Urinary bladder (tissue), 4 donors: ENCODE results near the gene RTKN2. TPM values are rescaled to one million over a fixed set of nuclear protein-coding genes. Genes with fewer than 3 reads are reported as not detected.
"Not testable (repeated sequence)": the region's sequence is repeated elsewhere in the genome, so short reads cannot be mapped to it uniquely, and the experiment has no call there.

Experiments used
- DNase-seq: peaks from one replicate; pipeline ENCODE4 v3.0.0-alpha.2; 2015; ENCODE audit errors: extremely low spot score
- H3K27ac ChIP-seq: one replicate; pipeline ENCODE4 v1.5.1; 2013; ENCODE audit warnings: low read depth, mild to moderate bottlenecking, moderate library complexity
- H3K36me3 ChIP-seq: one replicate; pipeline ENCODE4 v1.6.1; 2013; ENCODE audit warnings: mild to moderate bottlenecking, moderate library complexity; ENCODE audit not compliant: insufficient read depth
- H3K4me1 ChIP-seq: one replicate; pipeline ENCODE4 v1.6.1; 2013; ENCODE audit warnings: mild to moderate bottlenecking, moderate library complexity; ENCODE audit not compliant: insufficient read depth
- H3K4me3 ChIP-seq: one replicate; pipeline ENCODE4 v1.5.1; 2013; ENCODE audit warnings: low read depth, low read length
- WGBS: extraction: QIAGEN DNeasy Blood & Tissue Kit; methylation state at CpG from one replicate; pipeline ENCODE4 v1.1.7; 2013; 5-methylcytosine and 5-hydroxymethylcytosine counted together
- polyA plus RNA-seq: library from polyadenylated mRNA; stranded (reverse); fragments of 200-250 nt; gene quantifications from one replicate; pipeline ENCODE4 v1.2.3, GENCODE V29; 2013
- total RNA-seq: library from RNA; depleted of rRNA; stranded (reverse); fragments of >200 nt; gene quantifications from one replicate; pipeline ENCODE4 v1.2.3, GENCODE V29; 2014
- donor health status: healthy with polysubstance abuse.
- donor health status: healthy.

RTKN2 gene
- total and polyA plus RNA-seq, 2 donors = 0.06 to 12.2 TPM

- 91% methylated on average over 1 of the region's 1 CpG for WGBS
- Histone ChIP-seq H3K4me1 (no peaks in the 10 kb centered on the region), H3K4me3 (no peak overlapping the region), H3K27ac (no peak overlapping the region), H3K36me3 (no peaks in the 10 kb centered on the region)
- no peak for DNase-seq
Observed at GRCh38 chr10:62248465-62248864, 20.2 kb downstream of the RTKN2 start.

GRCh38 chr10:62244785-62245467 lies 23.7 kb downstream of the RTKN2 start:
- 27% methylated on average over 5 of the region's 5 CpGs for WGBS

DNA sequence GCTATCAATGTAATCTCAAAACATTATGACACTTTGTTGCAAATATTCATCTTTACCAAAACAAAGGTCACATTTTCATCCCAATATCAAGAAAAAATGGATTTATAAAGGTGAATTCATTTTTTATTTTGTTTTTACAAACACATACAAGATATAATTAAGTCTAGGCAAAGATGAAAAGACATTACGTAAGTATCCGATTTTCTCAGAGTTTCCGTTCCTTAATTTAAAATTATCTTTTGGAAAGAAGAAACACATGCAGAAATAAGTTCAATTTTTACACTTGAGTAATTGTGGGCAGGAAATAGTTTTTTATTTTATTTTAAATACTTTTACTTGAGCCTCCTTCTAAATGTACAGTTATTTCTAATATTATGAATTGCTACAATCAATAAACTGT lies 24.6 kb downstream of the RTKN2 start:
- 92% methylated on average over 3 of the region's 3 CpGs for WGBS
- H3K27ac ChIP-seq = no peak overlapping the region
- no peak overlapping the region for H3K4me3 ChIP-seq

More at GRCh38 chr10:62244785-62245467, 23.7 kb downstream of the RTKN2 start:
- no peak overlapping the region for H3K27ac ChIP-seq
- no peaks in the 10 kb centered on the region for H3K4me1 ChIP-seq
- no peaks in the 10 kb centered on the region for H3K36me3 ChIP-seq
- DNase-seq = peak; percentile 69
- no peak overlapping the region for H3K4me3 ChIP-seq

DNA sequence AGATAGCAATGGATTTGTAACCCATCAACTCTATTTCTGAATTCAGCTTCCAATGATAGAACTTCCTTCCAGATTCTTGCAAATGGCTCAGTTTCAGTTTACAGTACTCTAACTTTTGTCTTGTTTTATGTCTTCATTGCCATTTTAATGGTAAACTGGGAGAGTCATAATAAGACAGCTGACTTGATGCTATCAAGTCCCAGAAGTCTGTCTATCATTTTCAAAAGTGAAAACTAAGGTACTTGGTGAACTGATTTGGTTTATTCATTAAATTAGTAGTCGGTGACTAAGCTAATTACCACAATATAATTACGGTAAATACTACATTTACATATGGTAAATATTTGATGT lies 25.0 kb downstream of the RTKN2 start:
- WGBS = 85% methylated on average over 2 of the region's 2 CpGs
- Histone ChIP-seq H3K27ac (no peak overlapping the region), H3K4me1 (no peaks in the 10 kb centered on the region), H3K36me3 (no peaks in the 10 kb centered on the region), H3K4me3 (no peak overlapping the region)
- no peak for DNase-seq

More for the DNA sequence above, 24.6 kb downstream of the RTKN2 start:
- no peaks in the 10 kb centered on the region for H3K36me3 ChIP-seq
- H3K4me1 ChIP-seq = no peaks in the 10 kb centered on the region
- DNase-seq = no peak

DNA sequence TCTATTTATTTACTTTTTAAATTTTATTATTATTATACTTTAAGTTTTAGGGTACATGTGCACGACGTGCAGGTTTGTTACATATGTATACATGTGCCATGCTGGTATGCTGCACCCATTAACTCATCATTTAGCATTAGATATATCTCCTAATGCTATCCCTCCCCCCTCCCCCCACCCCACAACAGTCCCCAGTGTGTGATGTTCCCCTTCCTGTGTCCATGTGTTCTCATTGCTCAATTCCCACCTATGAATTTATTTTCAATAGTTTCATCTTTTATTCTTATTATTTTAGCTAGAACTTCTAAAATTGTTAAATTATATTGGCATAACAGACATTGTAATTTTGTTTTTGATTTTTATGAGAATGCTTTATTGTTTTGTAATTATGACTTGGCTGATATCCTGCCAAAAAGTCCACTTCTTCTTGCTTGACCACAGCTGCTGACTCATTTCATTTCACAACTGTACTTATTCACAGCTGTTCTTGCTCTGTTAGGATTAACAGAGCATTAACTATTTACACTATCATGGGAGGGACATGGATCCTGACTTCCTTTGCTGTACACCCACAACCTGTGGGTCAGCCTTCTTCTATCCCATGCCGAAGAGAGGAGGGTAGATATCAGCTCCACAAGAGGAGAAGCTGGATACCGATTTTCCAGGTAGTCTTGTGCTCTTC lies 25.5 kb downstream of the RTKN2 start:
- H3K36me3 ChIP-seq, H3K27ac ChIP-seq, H3K4me1 ChIP-seq, H3K4me3 ChIP-seq, DNase-seq: not testable (repeated sequence)
- 54% methylated on average over 4 of the region's 4 CpGs for WGBS

DNA sequence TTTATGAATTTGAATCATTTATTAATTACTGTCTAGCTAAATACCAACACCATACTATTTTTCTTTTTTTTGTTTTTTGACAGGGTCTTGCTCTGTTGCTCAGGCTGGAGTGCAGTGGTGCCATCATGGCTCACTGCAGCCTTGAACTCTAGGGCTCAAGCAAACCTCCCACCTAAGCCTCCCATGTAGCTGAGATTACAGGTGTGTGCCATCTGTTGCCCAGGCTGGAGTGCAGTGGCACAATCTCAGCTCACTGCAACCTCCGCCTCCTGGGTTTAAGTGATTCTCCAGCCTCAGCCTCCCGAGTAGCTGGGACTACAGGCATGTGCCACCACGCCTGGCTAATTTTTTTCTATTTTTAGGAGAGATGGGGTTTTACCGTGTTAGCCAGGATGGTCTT lies 27.1 kb downstream of the RTKN2 start:
- H3K36me3 ChIP-seq, H3K4me1 ChIP-seq, H3K4me3 ChIP-seq, DNase-seq, H3K27ac ChIP-seq: not testable (repeated sequence)
- WGBS = 81% methylated on average over 4 of the region's 4 CpGs

DNA sequence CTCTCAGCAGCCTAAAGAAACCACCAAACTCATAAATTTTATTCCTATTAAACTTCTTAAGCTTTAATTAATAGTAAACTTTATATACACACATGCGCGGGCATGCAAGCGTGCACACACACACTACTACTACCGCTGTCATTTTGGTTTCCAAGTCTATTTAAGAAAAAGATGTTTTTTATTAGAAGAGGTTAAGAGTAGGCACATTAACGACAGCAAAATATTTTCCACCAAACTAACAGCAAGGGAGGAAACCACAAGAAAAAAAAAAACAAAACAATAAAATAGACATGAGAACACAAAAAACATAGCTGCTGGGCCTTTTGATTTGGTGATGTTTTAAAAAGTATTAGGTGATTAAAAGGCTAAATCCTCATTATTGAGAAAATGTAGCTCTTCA lies 28.6 kb downstream of the RTKN2 start:
- H3K27ac ChIP-seq = no peak overlapping the region

GRCh38 chr10:62238880-62239279 lies 29.8 kb downstream of the RTKN2 start:
- Histone ChIP-seq H3K4me3 (no peak overlapping the region), H3K36me3 (no peaks in the 10 kb centered on the region), H3K4me1 (no peaks in the 10 kb centered on the region), H3K27ac (no peak overlapping the region)
- 95% methylated on average over 1 of the region's 1 CpG for WGBS
- DNase-seq = no peak

More for the DNA sequence above, 28.6 kb downstream of the RTKN2 start:
- WGBS = 69% methylated on average over 5 of the region's 5 CpGs
- H3K4me3 ChIP-seq = no peak overlapping the region
- H3K4me1 ChIP-seq = no peaks in the 10 kb centered on the region
- H3K36me3 ChIP-seq = no peaks in the 10 kb centered on the region
- DNase-seq = no peak

DNA sequence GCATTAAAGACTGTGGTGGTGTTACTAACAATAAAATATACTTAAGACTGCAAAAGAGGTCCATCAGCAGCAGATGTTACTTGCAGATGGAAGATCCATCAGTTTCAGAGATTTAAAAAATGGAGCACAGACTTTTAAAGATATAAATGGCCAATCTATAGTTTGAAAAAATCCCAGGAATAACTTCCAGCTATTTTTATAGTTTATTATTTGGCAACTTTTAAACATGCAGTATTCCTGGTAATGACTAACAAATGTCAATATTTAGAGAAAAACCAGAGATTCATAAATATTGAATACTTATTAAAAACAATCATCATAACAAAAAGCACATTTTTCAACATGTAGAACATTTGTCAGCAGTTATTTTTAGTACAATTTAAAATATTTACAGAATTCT lies 30.7 kb downstream of the RTKN2 start:
- Histone ChIP-seq H3K36me3 (no peaks in the 10 kb centered on the region), H3K4me3 (no peak overlapping the region), H3K27ac (no peak overlapping the region), H3K4me1 (no peaks in the 10 kb centered on the region)
- no peak for DNase-seq

DNA sequence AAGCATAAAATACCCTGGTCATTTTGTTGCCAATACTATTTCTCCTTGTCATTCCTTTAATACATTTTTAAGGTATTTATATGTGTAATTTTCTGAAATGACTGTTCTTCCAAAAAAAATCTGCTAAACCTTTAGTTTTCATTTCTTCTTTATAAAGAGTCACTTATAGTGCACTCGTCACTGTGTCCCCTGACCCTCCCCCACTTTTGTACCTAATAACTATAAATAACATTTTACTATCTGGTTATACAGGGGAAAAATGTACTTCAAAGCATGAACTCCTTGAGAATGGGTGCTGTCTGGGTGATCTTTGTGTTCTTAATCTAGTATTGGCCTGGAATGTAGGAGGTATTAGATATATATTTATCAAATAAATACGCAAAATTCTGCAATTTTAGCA lies 31.1 kb downstream of the RTKN2 start:
- no peak overlapping the region for H3K4me3 ChIP-seq
- H3K27ac ChIP-seq = no peak overlapping the region
- H3K4me1 ChIP-seq = no peaks in the 10 kb centered on the region
- 80% methylated on average over 2 of the region's 2 CpGs for WGBS
- H3K36me3 ChIP-seq = no peaks in the 10 kb centered on the region
- no peak for DNase-seq

DNA sequence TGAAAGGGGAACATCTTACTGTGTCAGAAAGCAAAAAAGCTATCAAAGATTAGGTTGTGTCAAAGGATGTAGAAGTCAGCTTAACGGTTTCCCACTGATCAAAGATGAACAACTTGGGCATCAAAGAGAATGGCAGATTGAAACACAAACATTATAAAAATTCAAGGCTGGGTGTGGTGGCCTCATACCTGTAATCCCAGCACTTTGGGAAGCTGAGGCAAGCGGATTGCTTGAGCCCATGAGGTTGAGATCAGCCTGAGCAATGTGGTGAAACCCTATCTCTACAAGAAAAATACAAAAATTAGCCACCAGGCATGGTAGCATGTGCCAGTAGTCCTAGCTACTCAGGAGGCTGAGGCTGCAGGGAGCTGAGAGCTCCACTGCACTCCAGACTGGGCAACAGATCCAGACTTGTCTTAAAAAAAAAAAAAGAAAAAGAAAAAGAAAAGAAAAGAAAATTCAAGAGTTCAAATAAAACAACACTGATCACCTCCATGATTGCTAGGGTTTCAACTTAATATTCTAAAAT lies 34.5 kb downstream of the RTKN2 start:
- no peak overlapping the region for H3K27ac ChIP-seq
- 82% methylated on average over 2 of the region's 2 CpGs for WGBS
- no peaks in the 10 kb centered on the region for H3K4me1 ChIP-seq
- no peaks in the 10 kb centered on the region for H3K36me3 ChIP-seq
- H3K4me3 ChIP-seq = no peak overlapping the region
- DNase-seq = no peak

DNA sequence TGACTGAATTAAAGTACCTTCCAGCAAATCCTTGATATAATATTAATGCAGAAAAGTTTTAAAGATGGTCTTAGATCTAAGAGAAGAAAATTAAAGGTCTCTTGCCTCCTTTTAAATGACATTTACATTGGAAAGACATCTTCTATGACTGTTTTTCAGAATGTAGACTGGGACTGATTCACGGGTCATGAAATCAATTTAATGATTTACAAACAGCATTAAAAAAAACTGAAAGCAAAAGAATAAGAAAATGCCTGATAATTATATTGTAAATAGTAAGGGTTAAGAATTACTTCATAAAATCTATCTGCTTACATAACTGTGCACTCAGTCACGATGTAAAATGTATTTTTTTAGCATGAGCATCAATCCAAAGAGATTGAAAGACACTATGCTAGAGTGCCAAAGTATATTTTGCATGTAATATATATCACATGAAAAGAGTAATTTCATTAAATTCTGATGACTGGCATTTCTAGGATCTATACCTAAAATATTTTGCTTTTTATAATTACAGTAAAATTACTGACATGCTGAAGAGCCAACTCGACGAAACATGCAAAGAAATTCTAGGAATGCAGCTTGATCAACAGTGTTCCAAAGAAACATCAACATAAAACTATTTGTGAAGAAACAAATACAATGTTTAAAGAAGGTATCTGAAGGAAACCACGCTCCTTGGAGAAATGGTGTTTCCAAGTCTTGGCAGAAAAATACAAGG lies 35.1 kb downstream of the RTKN2 start:
- DNase-seq = no peak
- Histone ChIP-seq H3K4me3 (no peak overlapping the region), H3K36me3 (no peaks in the 10 kb centered on the region), H3K27ac (no peak overlapping the region), H3K4me1 (no peaks in the 10 kb centered on the region)
- WGBS = 55% methylated on average over 5 of the region's 5 CpGs

DNA sequence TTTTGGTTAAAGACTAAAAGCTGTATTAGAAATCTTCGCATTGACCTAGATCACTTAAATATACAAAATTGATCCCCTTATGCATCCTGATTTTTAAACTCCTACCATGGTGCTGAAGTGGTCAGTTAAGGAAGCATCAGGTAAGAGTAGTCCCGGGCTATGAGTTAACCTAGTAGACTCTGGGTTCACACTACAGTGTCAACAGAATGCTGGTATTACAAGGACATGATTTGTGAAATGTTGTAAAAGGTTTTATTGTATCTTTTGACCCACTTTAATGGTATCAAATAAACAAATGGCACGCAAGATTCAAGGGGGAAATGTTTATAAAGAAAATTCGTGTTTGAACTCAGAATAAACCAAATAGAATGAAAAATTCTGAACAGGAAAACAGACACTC lies 36.8 kb downstream of the RTKN2 start:
- H3K4me3 ChIP-seq = no peak overlapping the region
- no peak for DNase-seq
- no peaks in the 10 kb centered on the region for H3K4me1 ChIP-seq
- H3K27ac ChIP-seq = no peak overlapping the region
- 52% methylated on average over 4 of the region's 4 CpGs for WGBS
- no peaks in the 10 kb centered on the region for H3K36me3 ChIP-seq

DNA sequence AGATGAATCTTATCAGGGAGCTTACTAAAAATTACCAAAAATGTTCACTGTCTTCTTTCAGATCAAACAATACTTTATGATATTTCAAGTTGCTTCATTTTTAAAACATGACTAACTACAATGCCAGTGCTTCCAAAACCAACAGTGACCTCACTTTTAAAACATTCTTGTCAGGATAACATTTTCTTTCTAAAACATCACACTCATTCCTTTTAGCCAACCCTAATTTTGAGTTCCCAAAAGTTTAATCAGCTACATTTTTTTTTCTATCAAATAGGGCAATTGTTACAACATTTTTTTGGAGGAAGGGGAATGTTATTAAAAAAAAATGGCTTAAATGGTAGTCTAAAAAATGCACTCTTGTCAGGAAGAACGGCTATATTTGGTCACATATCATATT lies 37.3 kb downstream of the RTKN2 start:
- WGBS = 54% methylated on average over 1 of the region's 1 CpG
- no peaks in the 10 kb centered on the region for H3K36me3 ChIP-seq
- H3K27ac ChIP-seq = no peak overlapping the region
- no peaks in the 10 kb centered on the region for H3K4me1 ChIP-seq
- no peak for DNase-seq
- no peak overlapping the region for H3K4me3 ChIP-seq
